Sciatic nerve (tissue), 2 donors: ENCODE data around the gene MCM9. TPM values are rescaled to one million over a fixed set of nuclear protein-coding genes. Genes with fewer than 3 reads are reported as not detected.

Experiments used
- ATAC-seq: fragments of 200-7000 bp; cut with Tn5 transposase; one replicate; pipeline ENCODE4 v1.9.1; 2020; ENCODE audit warnings: mild to moderate bottlenecking, moderate library complexity
- DNase-seq: peaks from one replicate; pipeline ENCODE4 v3.0.0-alpha.2; 2020; ENCODE audit warnings: low spot score
- intact Hi-C: fragments of 100-400 bp; cut with DNase I; formaldehyde crosslinking; loops from one replicate; pipeline ENCODE4 v1.14.2; 2022
- total RNA-seq: library from RNA; stranded (reverse); fragmentation: NEBNext Ultra II Directional; extraction: Animal tissue kit (Norgen Biotek cat#: 25700); gene quantifications from one replicate; pipeline ENCODE4 v1.2.1, GENCODE V29; 2021
- donor health status: DM: no; HTN: no; CAD: no.
- donor health status: DM: no; HTN: no; CAD: no.

Gene MCM9
- total RNA-seq, 1 donor from 2014 or later: 20.9 TPM

DNA sequence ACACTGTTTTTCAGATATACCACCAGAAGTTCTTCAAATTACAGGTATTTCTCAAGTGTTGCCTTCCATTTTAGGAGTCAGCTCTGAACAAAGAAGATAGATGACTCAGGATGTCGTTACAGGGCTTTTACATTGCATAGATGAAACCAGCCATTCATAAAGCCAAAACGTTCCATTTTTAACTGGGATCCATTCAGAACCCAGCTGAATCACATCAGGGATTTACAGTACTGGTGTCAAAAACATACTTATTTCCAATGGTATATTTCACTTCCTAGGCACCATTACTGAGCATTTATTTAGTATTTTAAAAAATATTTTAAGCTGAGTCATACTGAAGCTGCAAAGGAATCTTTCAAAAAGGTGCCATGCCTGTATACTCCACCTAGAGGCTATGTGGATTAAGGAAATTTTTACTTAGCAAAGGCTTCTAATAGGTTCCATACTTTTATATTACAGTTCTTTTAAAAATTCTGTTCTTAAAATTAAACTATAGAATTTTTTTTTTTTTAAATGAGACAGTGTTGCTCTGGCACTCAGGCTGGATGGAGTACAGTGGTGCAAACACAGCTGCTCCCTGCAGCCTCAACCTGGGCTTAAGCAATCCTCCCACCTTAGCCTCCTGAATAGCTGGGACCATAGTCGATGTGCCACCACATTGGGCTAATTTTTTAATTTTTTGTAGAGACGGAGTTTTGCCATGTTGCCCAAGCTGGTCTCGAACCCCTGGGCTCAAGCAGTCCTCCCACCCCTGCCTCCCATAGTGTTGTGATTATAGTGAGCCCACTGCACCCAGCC lies 38.4 kb downstream of the MCM9 start:
- intact Hi-C loops: no loop called here
- ATAC-seq (no peak), DNase-seq (no peak)

DNA sequence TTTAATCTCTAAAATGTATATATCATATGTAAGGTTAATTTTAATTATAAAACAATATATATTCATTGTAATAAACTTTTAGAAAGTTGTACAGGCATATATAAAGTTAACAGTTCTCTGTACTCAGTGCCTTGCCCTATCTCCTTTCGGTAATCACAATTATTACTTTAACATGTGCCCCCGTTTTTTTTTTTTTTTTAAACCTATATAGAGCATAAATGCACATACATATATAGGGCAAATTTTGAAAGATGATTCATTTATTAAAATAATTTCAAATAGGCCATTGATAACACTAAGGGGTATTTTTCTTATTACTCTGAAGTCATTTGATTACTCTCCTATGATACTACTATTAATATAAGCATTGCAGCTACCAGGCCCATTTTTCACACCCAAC lies 39.1 kb downstream of the MCM9 start:
- ATAC-seq (no peak), DNase-seq (no peak)
- intact Hi-C loops: no loop called here

DNA sequence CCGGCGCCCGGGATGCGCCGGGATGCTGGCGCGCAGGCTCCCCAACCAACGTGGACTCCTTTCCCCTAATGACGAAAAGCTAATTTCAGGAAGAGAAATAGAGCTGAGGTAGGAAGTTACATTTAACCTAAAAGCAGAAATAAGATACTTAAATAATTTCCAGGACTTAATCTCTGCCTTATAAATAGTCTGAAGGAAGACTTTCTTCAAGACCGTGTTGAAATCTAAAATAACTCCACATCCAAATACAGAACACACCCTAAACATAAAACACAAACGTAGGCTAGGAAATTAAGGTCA lies 39.7 kb downstream of the MCM9 start:
- no peak for ATAC-seq
- intact Hi-C loops: no loop called here

GRCh38 chr6:118894425-118895260 lies 40.3 kb downstream of the MCM9 start:
- ATAC-seq (peak; percentile 69), DNase-seq (peak; percentile 81)
- intact Hi-C loops: no loop called here

More for the DNA sequence above, 39.7 kb downstream of the MCM9 start:
- no peak for DNase-seq

GRCh38 chr6:118893807-118894424 lies 41.0 kb downstream of the MCM9 start, which contains the start of gene ASF1A:
Gene ASF1A, plus strand, starts transcription at chr6:118894152. Its CDS starts 262 bp downstream, at chr6:118894414.
- ATAC-seq (peak; percentile 97), DNase-seq (peak; percentile 97)
- intact Hi-C loops: no loop called here

- DNase-seq: no peak
- intact Hi-C loops: no loop called here
- peak; percentile 47 for ATAC-seq
Measured at GRCh38 chr6:118893064-118893806, 41.7 kb downstream of the MCM9 start.

DNA sequence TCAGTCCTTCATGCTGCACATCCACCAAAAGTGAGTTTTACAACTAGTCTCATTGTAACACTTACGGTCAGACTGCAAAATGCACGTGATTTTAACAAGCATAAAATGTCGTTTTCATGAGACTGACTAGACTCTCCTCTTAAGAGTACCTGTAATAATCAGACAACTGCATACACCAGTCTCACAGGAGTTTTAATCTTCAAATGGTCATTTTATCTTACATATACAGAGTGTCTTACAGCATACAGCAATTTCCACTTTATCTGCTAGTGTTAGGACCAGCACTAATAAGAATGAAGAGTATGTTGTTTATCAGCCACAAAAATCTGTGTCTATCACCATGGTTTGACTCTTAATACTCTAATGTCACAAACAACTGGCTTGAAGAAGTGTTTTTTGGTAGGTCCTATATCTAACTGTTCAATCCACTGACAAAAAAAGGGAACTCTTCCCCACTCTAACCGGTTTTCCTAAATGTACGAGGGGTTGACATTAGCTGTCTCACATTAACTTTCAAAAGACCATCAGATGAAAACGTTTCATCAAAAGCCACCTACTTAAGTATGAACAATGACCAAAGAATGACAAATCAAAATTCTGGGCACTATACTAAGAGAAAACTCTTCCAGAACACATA lies 42.5 kb downstream of the MCM9 start:
- DNase-seq (no peak), ATAC-seq (no peak)
- intact Hi-C loops: no loop called here

GRCh38 chr6:118890997-118891790 lies 43.8 kb downstream of the MCM9 start:
- DNase-seq (no peak), ATAC-seq (no peak)
- intact Hi-C loops: no loop called here

DNA sequence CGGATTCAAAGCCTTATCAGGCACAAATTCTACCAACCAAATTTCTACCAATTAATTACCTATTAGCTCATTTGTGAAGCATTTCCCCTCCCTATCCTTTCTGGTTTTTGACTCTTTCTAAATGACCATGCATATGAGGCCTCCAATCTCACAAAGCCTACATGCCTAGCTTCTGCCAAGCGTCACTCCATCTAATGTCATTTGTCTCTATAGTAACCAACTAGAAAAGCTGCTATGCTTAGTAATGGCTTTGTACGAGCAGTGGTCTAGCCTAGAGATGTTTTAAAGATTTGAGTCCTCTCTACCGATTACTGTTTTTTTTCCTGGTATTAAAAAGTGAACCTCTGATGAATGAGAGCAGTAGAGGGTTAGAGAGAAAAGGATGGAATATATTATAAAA lies 45.8 kb downstream of the MCM9 start:
- intact Hi-C loops: no loop called here
- ATAC-seq: no peak

DNA sequence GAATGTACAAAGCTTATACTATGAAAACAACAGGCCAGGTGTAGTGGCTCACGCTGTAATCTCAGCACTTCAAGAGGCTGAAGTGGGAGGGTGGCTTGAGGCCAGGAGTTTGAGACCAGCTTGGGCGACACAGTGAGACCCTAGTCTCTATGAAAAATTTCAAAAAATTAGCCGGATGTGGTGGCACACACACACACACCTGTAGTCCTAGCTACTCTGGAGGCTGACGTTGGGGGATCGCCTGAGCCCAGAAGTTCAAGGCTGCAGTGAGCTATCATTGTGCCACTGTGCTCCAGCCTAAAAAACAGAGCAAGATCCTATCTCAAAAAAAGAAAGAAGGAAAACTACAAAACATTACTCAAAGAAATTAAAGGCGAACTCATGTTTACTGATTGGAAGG lies 48.3 kb downstream of the MCM9 start:
- DNase-seq (no peak), ATAC-seq (no peak)
- intact Hi-C loops: no loop called here

More for the DNA sequence above, 45.8 kb downstream of the MCM9 start:
- no peak for DNase-seq

DNA sequence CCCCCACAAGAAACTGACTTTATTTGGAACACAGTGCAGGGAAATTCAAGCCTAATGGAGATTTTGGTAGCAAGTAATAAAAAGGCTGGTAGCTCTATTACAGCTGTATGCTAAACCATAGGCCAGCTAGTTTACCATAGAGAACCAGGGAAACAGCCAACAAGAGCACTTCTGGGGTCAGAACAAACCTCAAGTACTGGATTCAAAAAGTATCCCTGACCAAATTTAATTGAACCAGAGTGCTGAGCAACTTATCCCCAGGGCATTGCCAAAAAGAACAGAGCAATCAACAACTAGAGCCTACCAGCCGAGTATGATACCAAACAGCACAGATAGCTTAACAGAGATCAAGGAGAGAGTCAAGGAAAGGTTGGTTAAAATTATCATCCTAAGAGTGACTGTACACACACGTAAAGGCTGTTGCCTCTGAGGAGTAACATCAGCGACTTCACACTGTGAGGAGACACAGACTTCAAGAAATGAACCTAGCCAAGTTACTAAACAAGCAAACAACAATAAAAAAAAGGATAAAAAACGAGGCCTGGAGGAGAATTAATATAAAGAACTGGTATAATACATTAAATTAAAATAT lies 52.5 kb downstream of the MCM9 start:
- ATAC-seq: no peak
- intact Hi-C loops: no loop called here
- DNase-seq: no peak

DNA sequence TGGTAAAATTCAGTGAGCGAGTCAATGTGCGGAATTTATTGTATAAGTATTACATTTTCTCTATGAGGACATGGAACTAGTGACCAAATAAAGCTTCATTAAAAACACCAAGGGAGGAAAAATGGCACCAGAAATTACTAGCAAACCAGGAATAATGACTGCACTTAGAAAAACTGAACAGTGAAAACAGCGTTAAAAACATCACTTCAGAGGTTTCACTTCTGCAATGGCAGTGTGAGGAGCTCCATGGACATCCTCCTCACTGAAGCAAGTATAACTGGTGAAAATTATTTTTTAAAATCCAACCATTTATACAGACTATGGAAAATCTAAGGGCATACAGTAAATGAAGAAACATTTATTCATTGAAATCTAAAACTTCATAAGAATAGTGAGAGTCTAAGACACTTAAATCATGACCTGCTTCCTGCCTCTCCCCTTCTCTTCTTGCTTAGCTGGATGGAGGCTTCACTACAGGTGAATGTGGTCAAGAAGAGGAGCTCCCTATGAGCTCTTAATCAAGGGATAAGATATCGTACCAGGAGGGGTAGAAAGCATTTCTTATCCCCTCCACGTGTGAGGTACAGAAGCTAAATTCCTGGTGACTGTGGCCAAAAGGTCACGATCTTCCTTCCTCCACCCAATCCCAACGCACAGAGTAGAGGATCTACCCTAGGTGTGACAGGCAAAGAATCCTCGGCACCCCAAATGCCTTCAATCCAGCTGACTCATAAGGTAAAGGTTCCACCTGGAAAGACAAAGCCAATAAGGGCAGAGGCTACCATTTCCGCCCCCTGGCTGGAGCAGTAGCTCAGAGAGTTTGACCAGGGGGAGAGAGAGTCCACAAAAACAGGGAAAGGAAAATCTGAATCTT lies 53.3 kb downstream of the MCM9 start:
- intact Hi-C loops: no loop called here
- DNase-seq: no peak
- ATAC-seq: no peak

DNA sequence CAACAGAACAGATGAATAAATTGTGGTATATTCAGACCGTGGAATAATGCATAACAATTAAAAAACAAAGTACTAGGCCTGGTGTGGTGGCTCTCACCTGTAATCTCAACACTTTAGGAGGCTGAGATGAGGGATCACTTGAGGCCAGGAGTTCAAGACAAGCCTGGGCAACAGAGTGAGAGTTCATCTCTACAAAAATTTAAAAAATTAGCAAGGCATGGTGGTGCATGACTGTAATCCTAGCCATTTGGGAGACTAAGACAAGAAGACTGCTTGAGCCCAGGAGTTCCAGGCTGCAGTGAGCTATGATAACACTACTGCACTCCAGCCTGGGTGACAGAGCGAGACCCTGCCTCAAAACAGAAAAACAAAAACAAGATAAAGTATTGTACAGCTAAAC lies 57.2 kb downstream of the MCM9 start:
- intact Hi-C loops: no loop called here
- DNase-seq (no peak), ATAC-seq (no peak)

- intact Hi-C loops: no loop called here
- ATAC-seq (no peak), DNase-seq (no peak)
Measured at GRCh38 chr6:118876814-118877213, 58.1 kb downstream of the MCM9 start.

- no peak for ATAC-seq
- no peak for DNase-seq
- intact Hi-C loops: no loop called here
Measured at GRCh38 chr6:118876198-118876597, 58.8 kb downstream of the MCM9 start.

DNA sequence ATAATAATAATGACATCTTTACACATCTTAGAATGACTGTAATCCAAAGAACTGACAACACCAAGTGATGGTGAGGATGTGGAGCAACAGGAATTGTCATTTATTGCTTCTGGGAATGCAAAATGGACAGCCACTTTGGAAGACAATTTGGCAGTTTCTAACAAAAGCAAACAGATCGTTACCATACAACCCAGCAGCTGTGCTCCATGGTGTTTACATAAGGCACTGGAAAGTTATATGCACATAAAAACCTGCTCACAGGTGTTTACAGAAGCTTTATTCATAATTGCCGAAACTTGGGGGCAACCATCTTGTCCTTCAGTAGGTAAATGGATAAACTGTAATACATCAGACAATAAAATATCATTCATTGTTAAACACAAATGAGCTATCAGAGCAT lies 59.3 kb downstream of the MCM9 start:
- DNase-seq: no peak
- ATAC-seq: no peak
- intact Hi-C loops: no loop called here

- intact Hi-C loops: no loop called here
- DNase-seq: no peak
- ATAC-seq: no peak
Measured at GRCh38 chr6:118873239-118873638, 61.7 kb downstream of the MCM9 start.
